ENCODE measurements around the gene LSM14B.
A peak's percentile ranks its signal among the peaks of the same experiment; 100 is the strongest.

LSM14B gene

DNA sequence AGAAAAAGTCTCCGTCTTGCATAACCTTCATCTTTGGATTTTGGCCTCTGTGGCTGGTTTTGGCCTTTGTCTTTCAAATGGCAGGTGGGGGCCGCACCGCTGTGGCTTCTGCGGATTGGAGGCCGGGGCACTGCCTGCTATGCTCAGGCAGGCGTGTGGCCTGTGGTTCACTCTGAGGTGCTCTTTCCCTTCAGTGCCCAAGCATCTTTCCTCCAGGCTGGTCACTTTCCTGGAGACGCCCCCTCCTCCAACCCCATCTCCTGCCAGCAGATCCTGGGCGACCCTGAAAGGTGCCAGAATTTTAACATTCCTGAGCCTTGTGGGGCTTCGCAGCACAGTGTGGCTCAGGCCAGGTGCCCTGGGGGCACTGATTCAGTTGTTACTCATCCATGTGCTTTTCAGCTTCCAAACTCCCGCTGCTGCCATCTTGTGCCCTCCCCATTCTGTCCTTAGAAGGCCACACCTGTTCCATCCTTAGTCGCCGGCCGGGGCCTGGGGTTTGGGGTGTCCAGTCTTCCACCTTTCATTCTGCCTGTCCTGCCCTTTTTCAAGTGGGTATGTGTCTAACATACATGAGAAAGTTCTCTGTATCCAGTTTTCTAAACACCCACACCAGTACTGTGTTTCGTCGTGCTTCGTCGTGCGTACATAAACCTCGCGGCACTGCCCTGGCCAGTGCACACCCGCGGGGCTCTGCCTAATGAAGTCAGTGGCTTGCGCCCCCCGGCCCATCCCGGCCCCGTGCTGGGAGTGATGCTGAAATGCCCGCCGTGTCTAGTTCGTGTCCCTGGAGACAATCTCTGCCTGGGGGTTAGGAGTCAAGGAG, 33.4 kb downstream of the LSM14B start:
- no peak for DNase-seq (ENCODE audit: extremely low spot score)
- ChIA-PET POLR2A (no interaction called here), CTCF (interaction anchor here (0.6 to 1.8 kb wide), 4 partner anchors 13 to 147 kb away, joined by 3 to 13 read pairs (median 4); no protein-coding TSS in a partner anchor)
- TF ChIP-seq, protein P1, sequence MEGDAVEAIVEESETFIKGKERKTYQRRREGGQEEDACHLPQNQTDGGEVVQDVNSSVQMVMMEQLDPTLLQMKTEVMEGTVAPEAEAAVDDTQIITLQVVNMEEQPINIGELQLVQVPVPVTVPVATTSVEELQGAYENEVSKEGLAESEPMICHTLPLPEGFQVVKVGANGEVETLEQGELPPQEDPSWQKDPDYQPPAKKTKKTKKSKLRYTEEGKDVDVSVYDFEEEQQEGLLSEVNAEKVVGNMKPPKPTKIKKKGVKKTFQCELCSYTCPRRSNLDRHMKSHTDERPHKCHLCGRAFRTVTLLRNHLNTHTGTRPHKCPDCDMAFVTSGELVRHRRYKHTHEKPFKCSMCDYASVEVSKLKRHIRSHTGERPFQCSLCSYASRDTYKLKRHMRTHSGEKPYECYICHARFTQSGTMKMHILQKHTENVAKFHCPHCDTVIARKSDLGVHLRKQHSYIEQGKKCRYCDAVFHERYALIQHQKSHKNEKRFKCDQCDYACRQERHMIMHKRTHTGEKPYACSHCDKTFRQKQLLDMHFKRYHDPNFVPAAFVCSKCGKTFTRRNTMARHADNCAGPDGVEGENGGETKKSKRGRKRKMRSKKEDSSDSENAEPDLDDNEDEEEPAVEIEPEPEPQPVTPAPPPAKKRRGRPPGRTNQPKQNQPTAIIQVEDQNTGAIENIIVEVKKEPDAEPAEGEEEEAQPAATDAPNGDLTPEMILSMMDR (IDR thresholded peaks at IDR 0.05; ENCODE audit: control extremely low read depth, extremely low read depth, low read depth, missing control alignments) = no peak

DNA sequence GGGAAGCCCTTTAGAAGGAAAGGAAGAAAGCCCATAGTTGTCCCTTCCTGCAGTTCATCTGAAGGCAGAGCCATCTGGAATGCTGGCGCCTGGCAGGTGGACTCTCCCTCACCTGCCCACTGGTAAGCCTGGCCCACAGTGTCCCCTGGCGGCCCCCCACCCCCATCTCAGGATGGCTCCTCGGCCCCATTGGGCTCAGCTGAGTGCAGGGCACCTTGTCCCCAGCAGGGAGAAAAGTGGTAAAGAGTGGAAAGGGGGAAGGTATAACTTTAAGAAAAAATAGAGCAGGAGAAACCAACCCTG, 33.9 kb downstream of the LSM14B start:
- DNase-seq (ENCODE audit: extremely low spot score) = no peak
- TF ChIP-seq, protein P1 (IDR thresholded peaks at IDR 0.05; ENCODE audit: control extremely low read depth, extremely low read depth, low read depth, missing control alignments) = no peak
- ChIA-PET CTCF (interaction anchor here (0.6 to 1.8 kb wide), 6 partner anchors 11 to 147 kb away, joined by 3 to 13 read pairs (median 4); no protein-coding TSS in a partner anchor), POLR2A (no interaction called here)

DNA sequence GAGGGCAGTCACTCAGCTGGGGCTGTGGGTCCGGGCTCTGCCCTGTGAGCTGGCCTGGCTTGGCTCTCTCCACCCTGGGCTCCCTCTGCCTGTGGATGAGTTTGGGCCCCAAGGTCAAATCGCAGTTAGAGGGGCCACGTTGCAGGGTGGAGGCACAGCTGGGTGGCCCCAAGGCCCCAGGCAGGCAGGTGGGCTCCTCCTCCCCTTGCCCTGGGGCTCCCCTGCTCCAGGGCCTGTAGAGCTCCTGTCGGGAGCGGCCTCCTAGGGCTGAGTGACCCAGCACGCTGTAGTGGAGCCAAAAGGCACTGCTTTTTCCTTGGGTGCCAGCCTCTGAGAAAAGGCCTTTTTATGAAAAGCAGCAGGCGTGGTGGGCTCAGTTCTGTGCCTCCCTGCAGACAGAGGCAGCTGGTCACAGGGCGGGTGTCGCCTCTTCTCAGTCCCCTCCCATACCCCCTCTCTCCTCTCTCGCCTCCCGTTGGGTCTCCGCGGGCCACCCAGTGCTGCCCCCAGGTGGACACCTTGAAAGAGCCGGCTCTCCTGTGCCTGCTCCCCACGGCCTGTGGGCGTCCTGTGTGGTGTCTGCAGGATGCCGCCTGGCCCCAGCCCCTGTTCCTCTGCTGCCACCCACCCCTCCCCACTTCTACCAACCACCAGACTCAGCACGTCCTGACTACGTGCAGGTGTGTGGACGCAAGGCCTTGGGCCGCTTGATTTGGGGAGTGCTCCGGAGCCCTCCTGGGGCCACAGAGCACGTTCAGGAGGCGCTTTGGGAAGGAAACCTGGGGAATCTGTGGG, 34.5 kb downstream of the LSM14B start:
- TF ChIP-seq, protein P1 (IDR thresholded peaks at IDR 0.05; ENCODE audit: control extremely low read depth, extremely low read depth, low read depth, missing control alignments) = peak; percentile 64
- ChIA-PET CTCF (interaction anchor here (0.6 to 1.8 kb wide), 6 partner anchors 11 to 148 kb away, joined by 3 to 13 read pairs (median 4); no protein-coding TSS in a partner anchor), POLR2A (no interaction called here)
- DNase-seq (ENCODE audit: extremely low spot score) = peak; percentile 84

DNA sequence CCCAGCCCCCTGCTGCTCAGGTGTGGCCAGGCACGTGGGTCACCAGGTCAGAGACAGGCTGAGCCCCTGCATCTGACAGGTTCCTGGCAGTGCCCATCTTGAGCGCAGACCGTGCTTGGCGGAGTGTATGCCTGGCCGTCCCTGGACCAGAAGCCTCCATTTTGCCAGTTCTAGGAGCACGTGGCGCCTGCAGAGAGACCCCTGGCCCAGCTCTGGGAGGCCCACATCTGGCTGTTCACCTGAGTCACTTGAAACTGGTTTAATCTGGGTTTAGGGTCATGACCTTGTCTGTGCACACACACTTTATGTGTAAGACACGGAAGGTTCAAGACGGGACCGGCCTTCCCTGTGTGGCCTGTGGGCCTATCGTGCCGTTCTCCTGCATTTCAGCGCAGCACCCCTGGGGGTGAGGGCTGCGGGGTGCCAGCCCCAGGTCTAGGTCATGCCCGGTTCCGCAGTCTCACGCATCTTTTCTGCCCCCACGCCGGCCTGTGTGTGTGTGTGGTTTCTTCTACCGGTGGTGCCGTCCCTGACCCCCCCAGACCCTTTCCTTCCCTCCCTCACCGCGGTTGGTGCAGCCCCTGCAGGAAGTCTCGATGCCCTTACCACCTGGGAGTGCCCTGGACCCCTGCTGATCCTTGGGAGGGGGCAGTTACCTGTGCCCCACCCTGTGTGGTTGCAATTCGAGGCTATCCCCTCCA, 35.3 kb downstream of the LSM14B start:
- TF ChIP-seq, protein P1 (IDR thresholded peaks at IDR 0.05; ENCODE audit: control extremely low read depth, extremely low read depth, low read depth, missing control alignments) = no peak
- no peak for DNase-seq (ENCODE audit: extremely low spot score)
- ChIA-PET POLR2A (no interaction called here), CTCF (interaction anchor here (1.4 to 1.8 kb wide), 2 partner anchors 15 to 147 kb away, joined by 4 to 13 read pairs; no protein-coding TSS in a partner anchor)

DNA sequence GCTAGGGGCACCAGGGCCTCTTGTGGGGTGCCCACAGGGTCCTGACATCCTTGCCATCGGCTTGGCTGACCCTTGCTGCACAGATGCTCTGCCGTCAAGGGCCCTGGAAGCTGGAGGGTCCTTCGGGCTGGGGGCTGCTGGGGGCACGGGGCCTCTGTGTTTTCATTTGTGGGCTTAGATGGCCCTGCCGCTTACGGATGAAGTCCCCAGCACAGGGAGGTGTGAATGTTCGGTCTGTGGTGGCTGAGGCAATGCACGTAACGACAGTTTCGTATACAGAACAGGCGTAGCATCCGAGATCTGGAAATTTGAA, 35.8 kb downstream of the LSM14B start:
- ChIA-PET CTCF (no interaction called here), POLR2A (no interaction called here)
- TF ChIP-seq, protein P1 (IDR thresholded peaks at IDR 0.05; ENCODE audit: control extremely low read depth, extremely low read depth, low read depth, missing control alignments) = no peak
- DNase-seq (ENCODE audit: extremely low spot score) = no peak

DNA sequence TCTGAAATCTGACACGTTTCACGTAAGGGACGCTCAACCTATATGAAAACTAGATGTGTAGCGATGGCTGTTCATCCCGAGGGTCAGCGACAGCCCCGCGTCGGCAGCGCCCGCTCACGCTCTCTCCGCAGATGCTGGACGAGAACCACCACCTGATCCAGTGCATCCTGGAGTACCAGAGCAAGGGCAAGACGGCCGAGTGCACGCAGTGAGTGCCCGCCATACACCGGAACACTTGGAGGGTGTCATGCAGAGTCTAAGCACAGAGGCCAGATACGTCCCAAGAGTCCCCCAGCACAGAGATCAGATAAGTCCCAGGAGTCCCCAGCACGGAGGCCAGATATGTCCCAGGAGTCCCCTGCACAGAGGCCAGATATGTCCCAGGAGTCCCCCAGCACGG, 36.3 kb downstream of the LSM14B start:
- ChIA-PET CTCF (no interaction called here), POLR2A (no interaction called here)
- no peak for DNase-seq (ENCODE audit: extremely low spot score)
- TF ChIP-seq, protein P1 (IDR thresholded peaks at IDR 0.05; ENCODE audit: control extremely low read depth, extremely low read depth, low read depth, missing control alignments) = no peak

Data from GM10248 (cell line).